ENCODE data around the gene STYXL1. TPM values are rescaled to one million over a fixed set of nuclear protein-coding genes. Genes with fewer than 3 reads are reported as not detected.
"Not testable (repeated sequence)": the region's sequence is repeated elsewhere in the genome, so short reads cannot be mapped to it uniquely, and the experiment has no call there.

STYXL1 gene
- total RNA-seq, 4 donors from 2014 or later: 13.6 to 20.0 (median 19.4) TPM

DNA sequence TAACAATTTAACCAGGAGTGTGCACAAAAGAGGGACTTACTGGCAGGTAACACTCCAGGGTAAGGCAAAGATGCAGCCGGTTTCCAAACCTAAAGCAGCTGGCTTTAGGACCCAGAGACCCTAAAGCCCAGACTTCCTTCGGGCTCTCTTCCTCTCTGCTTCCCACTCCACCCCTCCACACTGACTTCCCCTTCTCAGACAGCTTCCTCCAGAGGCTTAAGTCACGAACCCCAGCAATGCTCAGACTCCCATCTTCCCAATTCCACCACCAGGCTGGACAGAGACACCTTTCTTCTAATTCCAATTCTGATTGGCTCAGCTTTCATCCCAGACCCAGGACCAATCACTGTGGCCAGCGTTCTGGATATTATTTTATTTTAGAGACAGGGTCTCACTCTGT is 24.8 kb downstream of the STYXL1 start:
- DNase-seq (ENCODE audit: low spot score) (no peak), ATAC-seq (ENCODE audit: low FRiP score) (no peak)
- TF ChIP-seq, protein P1, sequence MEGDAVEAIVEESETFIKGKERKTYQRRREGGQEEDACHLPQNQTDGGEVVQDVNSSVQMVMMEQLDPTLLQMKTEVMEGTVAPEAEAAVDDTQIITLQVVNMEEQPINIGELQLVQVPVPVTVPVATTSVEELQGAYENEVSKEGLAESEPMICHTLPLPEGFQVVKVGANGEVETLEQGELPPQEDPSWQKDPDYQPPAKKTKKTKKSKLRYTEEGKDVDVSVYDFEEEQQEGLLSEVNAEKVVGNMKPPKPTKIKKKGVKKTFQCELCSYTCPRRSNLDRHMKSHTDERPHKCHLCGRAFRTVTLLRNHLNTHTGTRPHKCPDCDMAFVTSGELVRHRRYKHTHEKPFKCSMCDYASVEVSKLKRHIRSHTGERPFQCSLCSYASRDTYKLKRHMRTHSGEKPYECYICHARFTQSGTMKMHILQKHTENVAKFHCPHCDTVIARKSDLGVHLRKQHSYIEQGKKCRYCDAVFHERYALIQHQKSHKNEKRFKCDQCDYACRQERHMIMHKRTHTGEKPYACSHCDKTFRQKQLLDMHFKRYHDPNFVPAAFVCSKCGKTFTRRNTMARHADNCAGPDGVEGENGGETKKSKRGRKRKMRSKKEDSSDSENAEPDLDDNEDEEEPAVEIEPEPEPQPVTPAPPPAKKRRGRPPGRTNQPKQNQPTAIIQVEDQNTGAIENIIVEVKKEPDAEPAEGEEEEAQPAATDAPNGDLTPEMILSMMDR (IDR thresholded peaks at IDR 0.05): no peak

DNA sequence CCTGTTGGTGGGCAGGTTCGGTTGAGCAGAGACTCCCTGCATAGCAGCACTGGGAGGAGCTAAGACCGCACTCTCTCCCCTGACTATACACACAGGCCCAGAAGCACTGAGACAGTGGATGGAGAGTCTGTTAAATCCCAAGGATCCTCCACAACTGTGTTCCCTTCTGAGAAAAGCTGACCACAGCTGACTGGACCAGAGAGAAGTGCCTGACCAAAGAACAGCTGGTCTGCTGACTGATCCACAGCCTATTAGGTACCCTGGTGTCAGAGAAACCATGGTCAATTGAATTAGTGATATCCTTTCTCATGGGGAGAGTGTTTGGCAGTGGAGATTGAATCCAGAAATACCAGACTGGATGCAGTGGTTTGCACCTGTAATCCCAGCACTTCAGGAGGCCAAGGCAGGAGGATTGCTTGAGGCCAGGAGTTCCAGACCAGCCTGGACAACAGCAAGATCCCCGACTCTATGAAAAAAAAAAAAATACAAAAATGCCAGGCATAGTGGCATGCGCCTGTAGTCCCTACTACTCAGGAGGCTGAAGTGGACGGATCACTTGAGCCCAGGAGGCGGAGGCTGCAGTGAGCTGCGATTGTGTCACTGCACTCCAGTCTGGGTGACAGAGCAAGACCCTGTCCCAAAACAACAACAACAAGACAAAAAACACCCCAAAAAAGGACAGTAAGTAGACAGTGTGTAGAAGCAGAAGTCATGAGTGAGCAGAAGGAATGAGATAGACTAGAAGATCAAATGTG is 25.6 kb downstream of the STYXL1 start:
- DNase-seq (ENCODE audit: low spot score): no peak
- no peak for ATAC-seq (ENCODE audit: low FRiP score)
- TF ChIP-seq, protein P1 (IDR thresholded peaks at IDR 0.05): no peak

DNA sequence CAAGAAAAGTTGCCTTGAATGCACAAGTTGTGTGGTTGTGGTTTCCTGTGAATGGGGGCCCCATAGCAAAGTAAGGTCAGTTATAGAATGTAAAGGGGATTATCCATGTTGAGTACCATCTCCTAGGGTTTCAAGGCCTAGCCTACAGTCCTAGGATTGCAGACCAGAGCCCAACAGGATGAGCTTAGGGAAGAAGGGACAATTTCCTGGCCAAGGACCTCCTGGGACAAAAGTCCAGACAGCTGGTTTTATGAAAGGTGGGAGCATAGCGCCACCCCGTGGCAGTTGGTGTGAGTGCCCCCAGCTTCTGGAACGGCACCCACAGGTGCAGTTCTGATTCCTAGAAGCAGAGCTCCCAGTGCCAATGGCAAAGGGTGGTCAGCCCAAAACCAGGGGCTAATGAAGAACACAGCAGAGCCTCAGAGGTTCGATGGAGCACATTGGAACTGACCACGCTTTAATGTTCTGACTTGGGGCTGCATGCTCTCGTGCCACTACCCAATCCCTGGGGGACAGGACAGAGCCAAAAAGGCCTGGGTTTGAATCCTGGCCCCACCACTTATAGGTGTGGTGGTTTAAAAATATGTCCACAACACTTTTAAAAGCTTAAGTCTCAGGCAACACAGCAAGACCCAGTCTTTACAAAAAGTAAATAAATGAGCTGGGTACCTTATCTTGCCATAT is 27.6 kb downstream of the STYXL1 start:
- ATAC-seq (ENCODE audit: low FRiP score): peak; percentile 54
- DNase-seq (ENCODE audit: low spot score): peak; percentile 71

DNA sequence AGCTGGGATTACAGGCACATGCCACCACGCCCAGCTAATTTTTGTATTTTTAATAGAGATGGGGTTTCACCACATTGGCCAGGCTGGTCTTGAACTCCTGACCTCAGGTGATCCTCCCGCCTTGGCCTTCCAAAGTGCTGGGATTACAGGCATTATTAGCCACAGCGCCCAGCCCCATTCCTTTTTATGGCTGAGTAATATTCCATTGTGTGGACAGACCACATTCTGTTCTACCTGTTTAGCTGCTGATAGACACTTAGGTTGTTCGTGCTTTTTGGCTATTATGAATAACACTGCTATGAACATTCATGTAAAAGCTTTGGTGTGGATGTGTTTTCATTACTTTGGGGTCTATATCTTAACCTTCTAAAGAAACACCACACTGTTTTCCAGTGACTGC is 29.3 kb downstream of the STYXL1 start:
- not testable (repeated sequence) for ATAC-seq (ENCODE audit: low FRiP score); DNase-seq (ENCODE audit: low spot score)

More for the DNA sequence above, 27.6 kb downstream of the STYXL1 start:
- TF ChIP-seq, protein P1 (IDR thresholded peaks at IDR 0.05): peak in 2 of 3 donors; percentile 10 to 69

DNA sequence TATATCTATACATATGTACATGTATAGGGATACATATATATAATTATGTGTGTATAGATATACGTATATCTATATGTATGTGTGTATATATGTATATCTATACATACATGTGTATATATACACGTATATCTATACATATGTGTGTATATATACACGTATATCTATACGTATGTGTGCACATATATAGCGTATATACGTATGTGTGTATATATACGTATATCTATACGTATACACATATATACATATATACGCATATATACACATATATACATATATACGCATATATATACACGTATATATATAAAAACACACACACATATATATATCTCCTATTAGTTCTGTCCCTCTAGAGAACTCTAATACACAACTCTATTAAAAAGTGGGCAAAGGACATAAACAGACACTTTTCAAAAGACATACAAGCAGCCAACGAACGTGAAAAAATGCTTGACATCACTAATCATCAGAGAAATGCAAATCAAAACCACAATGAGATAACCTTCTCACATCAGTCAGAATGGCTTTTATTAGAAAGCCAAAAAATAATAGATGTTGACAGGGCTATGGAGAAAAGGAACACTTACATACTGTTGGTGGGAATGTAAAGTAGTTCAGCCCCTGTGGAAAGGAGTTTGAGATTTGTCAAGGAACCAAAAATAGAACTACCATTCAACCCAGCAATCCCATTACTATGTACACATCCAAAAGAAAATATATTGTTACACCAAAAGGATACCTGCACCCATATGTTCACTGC is 31.4 kb downstream of the STYXL1 start:
- ATAC-seq (ENCODE audit: low FRiP score) (no peak), DNase-seq (ENCODE audit: low spot score) (no peak)
- TF ChIP-seq, protein P1 (IDR thresholded peaks at IDR 0.05): no peak

DNA sequence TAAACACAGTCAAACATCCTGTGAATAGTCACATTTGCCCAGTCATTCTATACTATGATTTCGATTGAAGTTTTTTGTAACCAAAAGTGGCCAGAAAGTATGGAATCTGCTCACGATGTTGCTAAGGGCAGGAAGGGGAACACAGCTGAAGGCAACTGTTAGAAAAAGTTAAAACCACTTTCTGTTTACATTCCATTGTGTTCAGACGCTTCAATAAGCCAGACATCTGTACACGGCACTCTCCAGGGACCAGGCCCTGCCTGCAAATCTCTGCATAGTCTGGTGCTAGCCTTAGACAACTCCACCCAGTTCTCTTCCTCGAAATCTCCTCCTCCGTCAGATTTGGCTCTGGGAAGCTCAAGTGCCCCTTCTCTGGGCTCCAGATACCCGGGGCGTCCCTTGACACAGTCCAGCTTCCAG is 36.3 kb downstream of the STYXL1 start:
- no peak for ATAC-seq (ENCODE audit: low FRiP score)
- TF ChIP-seq, protein P1 (IDR thresholded peaks at IDR 0.05): no peak
- DNase-seq (ENCODE audit: low spot score): no peak

All from omental fat pad (tissue), 4 donors.